ENCODE results near the gene IFNAR2.

DNA sequence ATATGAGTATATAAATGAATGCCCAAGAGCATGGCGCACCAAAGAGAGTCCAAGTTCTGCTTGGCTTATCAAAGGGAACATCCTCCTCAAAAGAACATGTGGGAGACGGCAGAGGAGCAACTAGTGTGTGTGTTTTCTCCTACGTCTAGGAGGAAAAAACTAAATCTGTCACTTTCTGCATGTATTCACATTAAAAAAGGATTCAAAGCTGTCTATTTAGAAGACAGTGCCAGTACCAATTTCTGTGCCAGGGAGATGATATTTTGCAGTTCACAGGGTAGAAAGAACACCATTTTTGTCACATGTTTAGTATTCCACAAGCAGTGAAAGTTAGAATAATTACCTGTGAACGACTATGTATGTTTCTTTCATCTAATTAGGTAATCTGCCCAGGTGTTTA, 42.5 kb upstream of the IFNAR2 start:
- TF ChIP-seq, protein P1, sequence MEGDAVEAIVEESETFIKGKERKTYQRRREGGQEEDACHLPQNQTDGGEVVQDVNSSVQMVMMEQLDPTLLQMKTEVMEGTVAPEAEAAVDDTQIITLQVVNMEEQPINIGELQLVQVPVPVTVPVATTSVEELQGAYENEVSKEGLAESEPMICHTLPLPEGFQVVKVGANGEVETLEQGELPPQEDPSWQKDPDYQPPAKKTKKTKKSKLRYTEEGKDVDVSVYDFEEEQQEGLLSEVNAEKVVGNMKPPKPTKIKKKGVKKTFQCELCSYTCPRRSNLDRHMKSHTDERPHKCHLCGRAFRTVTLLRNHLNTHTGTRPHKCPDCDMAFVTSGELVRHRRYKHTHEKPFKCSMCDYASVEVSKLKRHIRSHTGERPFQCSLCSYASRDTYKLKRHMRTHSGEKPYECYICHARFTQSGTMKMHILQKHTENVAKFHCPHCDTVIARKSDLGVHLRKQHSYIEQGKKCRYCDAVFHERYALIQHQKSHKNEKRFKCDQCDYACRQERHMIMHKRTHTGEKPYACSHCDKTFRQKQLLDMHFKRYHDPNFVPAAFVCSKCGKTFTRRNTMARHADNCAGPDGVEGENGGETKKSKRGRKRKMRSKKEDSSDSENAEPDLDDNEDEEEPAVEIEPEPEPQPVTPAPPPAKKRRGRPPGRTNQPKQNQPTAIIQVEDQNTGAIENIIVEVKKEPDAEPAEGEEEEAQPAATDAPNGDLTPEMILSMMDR (IDR thresholded peaks at IDR 0.05), result no peak
- no peak for TF ChIP-seq POLR2A (IDR thresholded peaks at IDR 0.05)

Data from suprapubic skin (tissue), 3 donors.